NCI-H524 (cell line): ENCODE data around the gene METTL17.

ENCODE experiments used
- DNase-seq, 2 experiments: peaks; one replicate each; lab custom pipeline; 2025; lab: John Stamatoyannopoulos, UW

METTL17 gene

GRCh38 chr14:21043387-21043973 is 53.7 kb downstream of the METTL17 start:
- no peak for DNase-seq

GRCh38 chr14:21043974-21044618 is 54.3 kb downstream of the METTL17 start:
- no peak for DNase-seq
